Measurements from ENCODE around the gene TUBB2B. TPM values are rescaled to one million over a fixed set of nuclear protein-coding genes. Genes with fewer than 3 reads are reported as not detected.

The TUBB2B gene
- polyA plus RNA-seq, 1 donor from 2014 or later = 3,172 TPM

GRCh38 chr6:3276174-3277167, 49.0 kb upstream of the TUBB2B start:
- peaks cover 4% of the 10 kb centered on the region for H3K36me3 ChIP-seq (ENCODE audit: insufficient read depth, low read length)

More at GRCh38 chr6:3276174-3277167, 49.0 kb upstream of the TUBB2B start:
- Histone ChIP-seq H3K27me3 (ENCODE audit: insufficient read depth, low read depth, low read length) (no peaks in the 10 kb centered on the region), H3K9me3 (ENCODE audit: low read length) (no peaks in the 10 kb centered on the region), H3K79me2 (replicated peaks; ENCODE audit: insufficient read depth, low read length) (no peaks in the 10 kb centered on the region), H4K20me1 (ENCODE audit: insufficient read depth) (no peaks in the 10 kb centered on the region), H3K4me2 (ENCODE audit: low read length) (no peak overlapping the region), H2AFZ (ENCODE audit: low read depth, low read length) (no peak overlapping the region), H3K4me3 (ENCODE audit: low read length) (no peak overlapping the region), H3K27ac (ENCODE audit: low read length) (no peak overlapping the region), H3K9ac (ENCODE audit: low read length) (no peak overlapping the region), H3F3A (ENCODE audit: insufficient read depth, low read length, poor library complexity, severe bottlenecking) (no peaks in the 10 kb centered on the region), H3K9me2 (ENCODE audit: insufficient read depth, low read length) (no peaks in the 10 kb centered on the region)
- TF ChIP-seq EP300 (conservative IDR thresholded peaks at IDR 0.05; ENCODE audit: poor library complexity, severe bottlenecking) (no peak), MXI1 (conservative IDR thresholded peaks at IDR 0.05; ENCODE audit: poor library complexity, severe bottlenecking) (no peak), TAF1 (IDR thresholded peaks at IDR 0.05; ENCODE audit: low read depth) (no peak), CTCF (IDR thresholded peaks at IDR 0.05; ENCODE audit: poor library complexity, severe bottlenecking) (no peak), SMC3 (conservative IDR thresholded peaks at IDR 0.05; ENCODE audit: poor library complexity) (no peak), RAD21 (conservative IDR thresholded peaks at IDR 0.05) (no peak), EZH2 (IDR thresholded peaks at IDR 0.05; ENCODE audit: borderline replicate concordance, insufficient read depth, low read length, poor library complexity, severe bottlenecking) (no peak), POLR2AphosphoS5 (IDR thresholded peaks at IDR 0.05) (no peak)
- TF ChIP-seq, protein P1, sequence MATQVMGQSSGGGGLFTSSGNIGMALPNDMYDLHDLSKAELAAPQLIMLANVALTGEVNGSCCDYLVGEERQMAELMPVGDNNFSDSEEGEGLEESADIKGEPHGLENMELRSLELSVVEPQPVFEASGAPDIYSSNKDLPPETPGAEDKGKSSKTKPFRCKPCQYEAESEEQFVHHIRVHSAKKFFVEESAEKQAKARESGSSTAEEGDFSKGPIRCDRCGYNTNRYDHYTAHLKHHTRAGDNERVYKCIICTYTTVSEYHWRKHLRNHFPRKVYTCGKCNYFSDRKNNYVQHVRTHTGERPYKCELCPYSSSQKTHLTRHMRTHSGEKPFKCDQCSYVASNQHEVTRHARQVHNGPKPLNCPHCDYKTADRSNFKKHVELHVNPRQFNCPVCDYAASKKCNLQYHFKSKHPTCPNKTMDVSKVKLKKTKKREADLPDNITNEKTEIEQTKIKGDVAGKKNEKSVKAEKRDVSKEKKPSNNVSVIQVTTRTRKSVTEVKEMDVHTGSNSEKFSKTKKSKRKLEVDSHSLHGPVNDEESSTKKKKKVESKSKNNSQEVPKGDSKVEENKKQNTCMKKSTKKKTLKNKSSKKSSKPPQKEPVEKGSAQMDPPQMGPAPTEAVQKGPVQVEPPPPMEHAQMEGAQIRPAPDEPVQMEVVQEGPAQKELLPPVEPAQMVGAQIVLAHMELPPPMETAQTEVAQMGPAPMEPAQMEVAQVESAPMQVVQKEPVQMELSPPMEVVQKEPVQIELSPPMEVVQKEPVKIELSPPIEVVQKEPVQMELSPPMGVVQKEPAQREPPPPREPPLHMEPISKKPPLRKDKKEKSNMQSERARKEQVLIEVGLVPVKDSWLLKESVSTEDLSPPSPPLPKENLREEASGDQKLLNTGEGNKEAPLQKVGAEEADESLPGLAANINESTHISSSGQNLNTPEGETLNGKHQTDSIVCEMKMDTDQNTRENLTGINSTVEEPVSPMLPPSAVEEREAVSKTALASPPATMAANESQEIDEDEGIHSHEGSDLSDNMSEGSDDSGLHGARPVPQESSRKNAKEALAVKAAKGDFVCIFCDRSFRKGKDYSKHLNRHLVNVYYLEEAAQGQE (IDR thresholded peaks at IDR 0.05; ENCODE audit: borderline replicate concordance) = no peak
